Loucy (cell line): ENCODE data around the gene ADGRB3.

Experiments used
- CTCF ChIP-seq: fragments of 200-600 bp; sonication (generic); conservative IDR thresholded peaks from 2 replicates; pipeline ENCODE4 v1.5.1; 2014; ENCODE audit warnings: mild to moderate bottlenecking, antibody characterized with exemption, low read length
- EZH2phosphoT487 ChIP-seq: fragments of 200-600 bp; IDR thresholded peaks from 2 replicates; pipeline ENCODE4 v1.6.1; 2018; ENCODE audit warnings: antibody characterized with exemption, mild to moderate bottlenecking, moderate library complexity, borderline replicate concordance

- TF ChIP-seq CTCF (no peak), EZH2phosphoT487 (no peak)
Observed at GRCh38 chr6:68973066-68973465, 338.0 kb downstream of the ADGRB3 start.
